OCI-LY7 (cell line): Measurements from ENCODE around the gene RNFT2. TPM values are rescaled to one million over a fixed set of nuclear protein-coding genes. Genes with fewer than 3 reads are reported as not detected.

ENCODE experiments used
- BruUV-seq: library from RNA; stranded (reverse); fragments of 400-500 nt; replicated peaks from 2 replicates; lab custom pipeline; 2021; lab: Mats Ljungman, UMichigan
- CTCF ChIA-PET: fragments of 300-600 bp; sonication (Branson Sonifier 250); formaldehyde crosslinking; loops from one replicate; lab custom pipeline; 2022; ENCODE audit warnings: antibody characterized with exemption; ENCODE audit not compliant: unreplicated experiment; lab: Charles Lee
- POLR2A ChIA-PET: fragments of 300-600 bp; sonication (Branson Sonifier 250); formaldehyde crosslinking; loops from one replicate; lab custom pipeline; 2022; ENCODE audit warnings: antibody characterized with exemption; lab: Charles Lee
- DNase-seq: peaks from one replicate; pipeline ENCODE4 v3.0.0-alpha.2; 2015; ENCODE audit warnings: low spot score
- H2AFZ ChIP-seq: fragments of 200-600 bp; sonication (generic), shearing (Covaris generic); 2 replicates; pipeline ENCODE4 v1.6.1; 2014; ENCODE audit warnings: mild to moderate bottlenecking, antibody characterized with exemption, low read length, moderate library complexity
- H3K27ac ChIP-seq: fragments of 200-600 bp; sonication (generic); 2 replicates; pipeline ENCODE4 v1.5.1; 2014; ENCODE audit warnings: mixed run types, low read depth, mild to moderate bottlenecking, moderate library complexity, low read length, inconsistent platforms; ENCODE audit not compliant: poor library complexity, severe bottlenecking
- H3K36me3 ChIP-seq: fragments of 200-600 bp; sonication (generic); 2 replicates; pipeline ENCODE4 v1.6.1; 2014; ENCODE audit warnings: mild to moderate bottlenecking, antibody characterized with exemption, low read length, moderate library complexity, mixed read lengths; ENCODE audit not compliant: insufficient read depth
- H3K4me1 ChIP-seq: fragments of 200-600 bp; sonication (generic); 2 replicates; pipeline ENCODE4 v1.5.1; 2014; ENCODE audit warnings: mild to moderate bottlenecking, low read length; ENCODE audit not compliant: insufficient read depth, poor library complexity, severe bottlenecking
- H3K4me2 ChIP-seq: fragments of 200-600 bp; sonication (generic); 2 replicates; pipeline ENCODE4 v1.6.1; 2014; ENCODE audit warnings: mild to moderate bottlenecking, low read length
- H3K4me3 ChIP-seq: fragments of 200-600 bp; sonication (generic); 2 replicates; pipeline ENCODE4 v1.5.1; 2014; ENCODE audit warnings: mild to moderate bottlenecking, low read depth, low read length; ENCODE audit not compliant: poor library complexity, severe bottlenecking
- H3K79me2 ChIP-seq: fragments of 200-600 bp; sonication (generic); 2 replicates; pipeline ENCODE4 v1.6.1; 2016; ENCODE audit warnings: low read depth, mild to moderate bottlenecking, low read length, moderate library complexity, mixed read lengths; ENCODE audit not compliant: insufficient read depth
- H3K9me2 ChIP-seq: fragments of 200-600 bp; sonication (generic); 2 replicates; pipeline ENCODE4 v1.6.1; 2016; ENCODE audit warnings: mild to moderate bottlenecking, low read length, mixed read lengths; ENCODE audit not compliant: insufficient read depth
- H3K9me3 ChIP-seq: fragments of 200-600 bp; sonication (generic); 2 replicates; pipeline ENCODE4 v1.6.1; 2014; ENCODE audit warnings: mild to moderate bottlenecking, mixed run types, low read length, mixed read lengths
- H4K20me1 ChIP-seq: fragments of 200-600 bp; sonication (generic); 2 replicates; pipeline ENCODE4 v1.6.1; 2014; ENCODE audit warnings: mild to moderate bottlenecking, antibody characterized with exemption, low read length, moderate library complexity, mixed read lengths; ENCODE audit not compliant: insufficient read depth
- EZH2phosphoT487 ChIP-seq: fragments of 200-600 bp; sonication (generic); IDR thresholded peaks from 2 replicates; pipeline ENCODE4 v1.6.1; 2018; ENCODE audit warnings: low read depth, borderline replicate concordance, mild to moderate bottlenecking, mixed run types, antibody characterized with exemption, low read length, moderate library complexity, mixed read lengths
- intact Hi-C: fragments of 100-400 bp; cut with micrococcal nuclease; formaldehyde crosslinking; loops from one replicate; pipeline ENCODE4 v1.10.0; 2022; ENCODE audit not compliant: unreplicated experiment
- total RNA-seq, 2 experiments: library from RNA; depleted of rRNA in 1 of 2; stranded (reverse); fragments of >200 nt in 1 of 2; shearing (Covaris generic) in 1 of 2; gene quantifications; 2 replicates each; pipeline ENCODE4 v1.2.3, GENCODE V29; 2014 to 2022
- TF ChIP-seq, protein P1 (sequence below): fragments of 200-600 bp; sonication (generic); conservative IDR thresholded peaks from 2 replicates; pipeline ENCODE4 v1.5.1; 2014; ENCODE audit warnings: mild to moderate bottlenecking, antibody characterized with exemption, low read length, moderate library complexity, mixed read lengths

Gene RNFT2
- total RNA-seq, 2 experiments from 2014 or later, result 40.2 to 62.2 TPM

GRCh38 chr12:116712458-116713303, 25.4 kb upstream of the RNFT2 start:
- Histone ChIP-seq H3K9me3 (no peaks in the 10 kb centered on the region), H3K27ac (peak overlapping the region; percentile 42), H2AFZ (no peak overlapping the region), H4K20me1 (no peaks in the 10 kb centered on the region), H3K4me3 (no peak overlapping the region), H3K79me2 (no peaks in the 10 kb centered on the region), H3K9me2 (no peaks in the 10 kb centered on the region), H3K4me2 (no peak overlapping the region), H3K4me1 (peaks cover 50% of the 10 kb centered on the region), H3K36me3 (peaks cover 54% of the 10 kb centered on the region)
- DNase-seq, result no peak
- POLR2A ChIA-PET, result no interaction called here
- CTCF ChIA-PET, result no interaction called here
- intact Hi-C loops, result no loop called here
- TF ChIP-seq, protein P1, sequence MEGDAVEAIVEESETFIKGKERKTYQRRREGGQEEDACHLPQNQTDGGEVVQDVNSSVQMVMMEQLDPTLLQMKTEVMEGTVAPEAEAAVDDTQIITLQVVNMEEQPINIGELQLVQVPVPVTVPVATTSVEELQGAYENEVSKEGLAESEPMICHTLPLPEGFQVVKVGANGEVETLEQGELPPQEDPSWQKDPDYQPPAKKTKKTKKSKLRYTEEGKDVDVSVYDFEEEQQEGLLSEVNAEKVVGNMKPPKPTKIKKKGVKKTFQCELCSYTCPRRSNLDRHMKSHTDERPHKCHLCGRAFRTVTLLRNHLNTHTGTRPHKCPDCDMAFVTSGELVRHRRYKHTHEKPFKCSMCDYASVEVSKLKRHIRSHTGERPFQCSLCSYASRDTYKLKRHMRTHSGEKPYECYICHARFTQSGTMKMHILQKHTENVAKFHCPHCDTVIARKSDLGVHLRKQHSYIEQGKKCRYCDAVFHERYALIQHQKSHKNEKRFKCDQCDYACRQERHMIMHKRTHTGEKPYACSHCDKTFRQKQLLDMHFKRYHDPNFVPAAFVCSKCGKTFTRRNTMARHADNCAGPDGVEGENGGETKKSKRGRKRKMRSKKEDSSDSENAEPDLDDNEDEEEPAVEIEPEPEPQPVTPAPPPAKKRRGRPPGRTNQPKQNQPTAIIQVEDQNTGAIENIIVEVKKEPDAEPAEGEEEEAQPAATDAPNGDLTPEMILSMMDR, result no peak
- TF ChIP-seq EZH2phosphoT487, result no peak
- no TSS peak for BruUV-seq

DNA sequence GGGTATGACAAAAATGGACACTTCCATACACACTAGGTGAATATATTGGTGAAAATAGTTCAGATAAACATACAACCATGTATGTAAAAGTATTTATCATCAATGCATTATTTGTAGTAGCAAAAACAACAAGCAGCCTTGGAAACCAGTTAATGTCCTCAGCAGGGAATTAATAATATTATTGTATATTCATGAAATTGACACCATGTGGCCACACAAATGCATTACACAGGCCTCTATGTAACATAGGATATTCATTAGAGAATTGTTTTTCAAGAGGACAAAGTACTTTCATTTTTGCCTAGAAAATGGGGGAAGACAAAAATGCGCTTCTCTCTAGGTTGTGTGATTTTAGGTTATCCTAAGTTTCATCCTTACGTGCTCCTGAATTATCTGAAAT, 24.6 kb upstream of the RNFT2 start:
- Histone ChIP-seq H2AFZ (no peak overlapping the region), H3K79me2 (no peaks in the 10 kb centered on the region), H3K27ac (no peak overlapping the region), H3K36me3 (peaks cover 63% of the 10 kb centered on the region), H3K4me1 (peaks cover 41% of the 10 kb centered on the region), H4K20me1 (no peaks in the 10 kb centered on the region; the same call in 1 of the 2 replicates), H3K9me3 (no peaks in the 10 kb centered on the region), H3K4me3 (no peak overlapping the region), H3K4me2 (no peak overlapping the region), H3K9me2 (no peaks in the 10 kb centered on the region)
- DNase-seq, result no peak
- TF ChIP-seq EZH2phosphoT487, result no peak
- TF ChIP-seq, protein P1, result peak; percentile 57
- intact Hi-C loops, result no loop called here
- POLR2A ChIA-PET, result no interaction called here
- CTCF ChIA-PET, result no interaction called here
- BruUV-seq, result TSS peak; percentile 51

- peaks cover 35% of the 10 kb centered on the region for H3K4me1 ChIP-seq
- no peaks in the 10 kb centered on the region; the same call in 1 of the 2 replicates for H4K20me1 ChIP-seq
- intact Hi-C loops, result no loop called here
- ChIA-PET CTCF (interaction anchor here (0.9 kb wide), 1 partner anchor 23 kb away, joined by 3 read pairs; no protein-coding TSS in a partner anchor), POLR2A (interaction anchor here (0.5 kb wide), 1 partner anchor 329 kb away, joined by 3 read pairs; no protein-coding TSS in a partner anchor)
- H3K4me2 ChIP-seq, result no peak overlapping the region
- DNase-seq, result no peak
- no peaks in the 10 kb centered on the region for H3K9me3 ChIP-seq
- no peaks in the 10 kb centered on the region for H3K79me2 ChIP-seq
- BruUV-seq, result no TSS peak
- no peak overlapping the region for H3K4me3 ChIP-seq
- no peak for TF ChIP-seq EZH2phosphoT487
- TF ChIP-seq, protein P1, result no peak
- no peaks in the 10 kb centered on the region for H3K9me2 ChIP-seq
- H3K27ac ChIP-seq, result no peak overlapping the region
- no peak overlapping the region for H2AFZ ChIP-seq
- H3K36me3 ChIP-seq, result peaks cover 69% of the 10 kb centered on the region
Observed at GRCh38 chr12:116714175-116714574, 23.9 kb upstream of the RNFT2 start.
